Cerebellar nuclear complex (tissue), 1 donor: Measurements from ENCODE around the gene CBX2.
"Not testable (repeated sequence)": the region's sequence is repeated elsewhere in the genome, so short reads cannot be mapped to it uniquely, and the experiment has no call there.

Experiments used
- DNase-seq, 2 experiments: peaks; one replicate each; lab custom pipeline; 2025; lab: John Stamatoyannopoulos, UW

Gene CBX2

DNA sequence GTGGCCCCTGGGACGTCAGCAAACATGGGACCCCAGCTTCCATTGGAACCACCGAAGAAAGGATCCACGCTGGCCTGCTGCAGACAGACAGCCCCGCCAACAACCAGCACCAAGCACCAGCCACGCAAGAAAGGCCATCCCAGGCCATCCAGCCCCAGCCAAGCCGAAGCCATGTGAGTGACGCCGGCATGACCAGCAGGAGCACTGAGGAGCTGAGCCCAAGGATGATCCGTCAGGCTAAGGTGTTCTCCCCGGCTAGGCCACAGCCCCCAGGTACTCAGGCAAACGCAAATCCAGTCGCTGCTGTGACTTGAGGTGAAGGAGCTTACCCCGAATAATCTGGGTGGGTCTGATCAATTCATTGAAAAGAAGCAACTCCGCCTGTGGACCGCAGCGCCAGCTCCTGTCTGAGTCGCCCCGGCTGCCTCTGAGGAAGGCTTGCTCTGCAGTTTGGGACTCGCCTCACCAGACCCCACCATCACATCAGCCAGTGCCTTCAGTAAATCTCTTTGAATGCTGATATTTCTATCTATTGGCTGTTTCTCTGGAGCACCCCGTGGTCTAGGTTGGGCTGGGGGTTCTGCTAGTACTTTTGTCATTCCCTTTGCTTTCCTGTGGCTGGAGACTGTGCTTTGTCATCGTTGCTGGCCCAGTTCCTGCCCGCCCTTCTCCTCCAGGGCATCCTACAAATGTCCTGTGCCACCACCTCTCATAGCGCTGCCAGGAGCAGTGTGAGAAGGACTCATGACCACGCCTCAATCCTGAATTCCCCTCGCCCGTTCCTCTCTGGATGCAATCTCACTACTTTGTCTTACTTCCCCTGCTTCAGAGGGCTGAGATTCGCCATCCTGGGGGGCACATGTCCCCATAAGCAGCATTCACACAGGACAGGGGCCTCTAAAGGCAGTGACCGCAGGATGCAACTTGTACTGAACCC lies 8.1 kb upstream of the CBX2 start:
- DNase-seq: no peak

DNA sequence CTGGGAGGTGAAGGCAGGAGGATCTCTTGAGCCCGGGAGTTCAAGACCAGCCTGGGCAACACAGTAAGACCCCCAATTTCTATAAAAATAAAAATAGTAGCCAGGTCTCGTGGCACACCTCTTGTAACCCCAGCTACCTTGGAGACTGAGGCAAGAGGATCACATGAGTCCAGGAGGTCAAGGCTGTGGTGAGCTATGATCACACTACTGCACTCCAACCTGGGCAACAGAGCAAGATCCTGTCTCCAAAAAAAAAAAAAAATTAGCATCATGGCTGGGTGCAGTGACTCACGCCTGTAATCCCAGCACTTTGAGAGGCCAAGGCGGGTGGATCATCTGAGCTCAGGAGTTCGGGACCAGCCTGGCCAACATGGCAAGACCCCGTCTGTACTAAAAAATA lies 6.7 kb upstream of the CBX2 start:
- no peak for DNase-seq

DNA sequence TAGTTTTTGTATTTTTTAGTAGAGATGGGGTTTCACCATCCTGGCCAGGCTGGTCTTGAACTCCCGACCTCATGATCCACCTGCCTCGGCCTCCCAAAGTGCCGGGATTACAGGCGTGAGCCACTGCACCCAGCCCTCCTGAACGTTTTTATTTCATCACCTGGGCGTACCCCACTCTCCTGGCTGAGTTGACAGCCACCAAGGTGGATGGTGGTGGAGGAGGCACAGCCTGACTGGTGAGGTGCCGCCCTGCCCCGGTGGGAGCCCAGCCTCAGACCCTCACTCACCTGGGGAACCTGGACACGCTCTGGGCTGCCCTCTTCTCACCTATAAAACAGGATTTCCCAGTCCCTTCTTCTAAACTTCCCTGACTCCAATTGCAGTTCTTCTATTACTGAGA lies 5.2 kb upstream of the CBX2 start:
- DNase-seq: not testable (repeated sequence)

DNA sequence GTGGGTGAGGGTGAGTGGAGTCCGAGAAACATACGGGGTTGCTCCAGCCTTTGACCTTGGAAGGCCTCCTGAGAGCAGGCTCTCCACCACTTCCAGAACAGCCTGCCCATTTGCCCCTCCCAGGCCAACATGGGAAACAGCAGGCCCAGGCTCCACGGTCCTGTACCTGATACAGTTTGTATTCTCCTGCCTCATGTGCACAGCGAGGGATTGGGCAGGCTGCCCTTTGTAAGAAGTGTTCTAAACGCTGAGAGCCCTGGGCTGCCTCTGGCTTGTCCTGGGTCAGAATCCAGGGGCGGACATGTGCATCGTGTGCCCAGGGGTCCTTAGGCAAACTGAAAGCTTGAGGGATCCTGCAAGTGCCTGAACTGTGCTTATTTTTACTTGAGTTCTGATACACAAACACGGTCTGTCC lies 3.4 kb upstream of the CBX2 start:
- no peak for DNase-seq

DNA sequence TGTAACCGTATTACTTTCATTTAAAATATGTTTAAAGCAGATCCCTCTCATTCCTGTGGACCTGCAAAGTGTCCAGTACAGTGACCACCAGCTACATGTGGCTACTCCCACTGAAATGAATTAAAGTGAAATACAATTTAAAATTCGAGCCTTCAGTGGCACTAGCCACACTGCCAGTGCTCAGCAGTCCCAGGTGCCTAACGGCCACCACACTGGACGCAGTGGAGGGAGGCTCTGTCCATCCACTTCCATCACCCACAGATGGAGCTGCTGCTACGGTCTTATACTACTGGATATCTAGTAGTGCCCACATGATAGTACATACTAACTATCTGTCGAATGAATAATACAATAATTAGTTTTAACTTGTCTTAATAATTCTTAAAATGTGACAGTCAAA lies 2.3 kb upstream of the CBX2 start:
- no peak for DNase-seq

DNA sequence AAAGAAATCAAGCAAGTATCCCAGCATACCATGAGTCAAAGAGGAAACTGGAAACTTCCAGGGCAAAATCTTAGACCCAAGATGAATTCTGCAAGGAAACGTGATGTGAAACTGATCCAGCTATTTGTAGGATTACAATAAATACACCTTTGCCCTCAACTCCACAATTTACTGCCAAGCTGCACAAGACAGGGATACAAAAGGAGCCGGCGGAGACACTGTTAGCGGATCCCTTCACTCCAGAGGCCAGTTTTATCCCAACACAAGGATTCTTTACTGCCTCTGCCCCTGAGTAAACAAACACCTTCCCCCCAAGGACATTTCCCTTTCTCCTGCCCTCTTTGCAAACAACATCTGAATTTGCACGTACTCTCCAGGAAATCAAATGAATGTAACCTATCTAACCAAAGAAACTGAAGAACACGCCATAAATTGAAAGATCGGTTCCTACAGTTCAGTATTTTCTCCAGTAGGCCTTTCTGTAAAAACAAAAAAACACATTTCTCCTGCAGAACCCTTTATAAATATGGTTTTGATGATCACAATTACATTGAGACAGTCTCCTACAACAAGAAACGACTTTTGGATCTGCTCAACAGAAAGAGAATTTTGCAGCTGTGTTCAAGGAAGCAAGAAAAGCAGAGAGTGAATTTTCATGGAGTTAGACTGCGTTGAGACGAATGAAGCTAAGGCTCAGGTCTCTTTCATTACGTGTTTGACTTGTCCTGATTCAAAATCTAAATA lies 1.4 kb upstream of the CBX2 start:
- no peak for DNase-seq

DNA sequence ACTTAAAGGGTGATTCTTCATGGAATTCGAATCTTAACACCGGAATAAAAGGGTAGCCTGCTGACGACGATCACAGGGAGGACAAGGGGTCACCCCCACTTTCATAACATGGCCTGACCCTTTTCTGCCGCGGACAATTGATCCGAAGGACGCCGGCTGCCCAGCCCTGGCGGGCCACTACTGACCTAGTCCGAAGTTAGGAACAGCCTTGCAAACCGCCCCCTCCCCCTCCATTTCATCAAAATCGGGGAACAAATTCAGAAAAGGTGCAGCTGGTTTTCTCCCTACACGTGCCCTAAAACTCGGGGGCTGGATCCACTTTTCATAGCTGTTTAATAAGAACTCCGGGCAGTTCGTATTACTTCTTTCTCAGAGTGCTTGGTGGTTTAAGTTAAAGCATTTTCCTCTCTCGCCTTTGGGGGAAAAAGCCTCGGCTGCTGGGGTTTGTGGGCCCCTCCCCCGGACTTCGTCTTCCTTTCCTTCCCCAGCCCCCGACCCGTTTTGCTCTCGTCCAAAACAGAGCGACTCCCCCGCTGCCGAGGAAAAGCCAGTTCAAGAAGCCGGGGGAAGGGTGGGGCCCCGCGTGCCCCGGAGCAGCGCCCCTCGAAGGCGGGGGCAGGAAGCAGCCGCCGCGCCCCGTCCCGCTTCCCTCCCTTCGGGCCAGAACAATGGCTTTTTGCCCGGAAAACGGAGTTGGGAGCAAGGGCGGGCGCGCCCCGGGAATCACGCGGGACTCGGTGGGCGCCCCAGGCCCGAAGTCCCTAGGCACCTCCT lies 641 bp upstream of the CBX2 start:
- DNase-seq: no peak

DNA sequence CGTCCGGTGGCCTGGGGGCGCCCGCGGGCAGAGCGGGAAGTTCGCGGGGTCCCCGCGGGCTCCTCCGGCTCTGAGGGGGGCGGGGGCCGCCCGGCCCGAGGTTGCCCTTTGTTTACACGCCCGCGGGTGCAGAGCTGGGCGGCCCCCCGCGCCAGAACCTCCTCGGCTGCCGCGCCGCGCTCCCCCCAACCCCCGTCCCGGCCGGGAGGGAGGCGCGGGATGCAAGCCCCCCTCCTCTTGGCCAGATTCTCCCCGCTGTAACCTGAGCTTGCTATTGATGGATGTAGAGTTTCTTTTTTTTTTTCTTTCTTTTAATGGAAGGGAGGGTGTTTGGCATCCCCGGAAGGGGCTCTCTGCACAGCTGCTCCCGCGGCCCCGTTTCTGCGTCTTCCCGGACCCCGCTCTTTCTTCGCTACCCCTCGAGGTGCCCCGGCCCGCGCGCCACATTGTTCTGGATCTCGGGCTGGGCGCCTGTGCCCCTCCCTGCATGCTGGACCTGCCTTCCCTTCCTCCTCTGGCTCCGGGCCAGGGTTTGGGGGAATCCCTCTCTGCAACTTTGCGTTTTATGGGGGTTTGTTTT lies 646 bp downstream of the CBX2 start:
- DNase-seq: no peak

DNA sequence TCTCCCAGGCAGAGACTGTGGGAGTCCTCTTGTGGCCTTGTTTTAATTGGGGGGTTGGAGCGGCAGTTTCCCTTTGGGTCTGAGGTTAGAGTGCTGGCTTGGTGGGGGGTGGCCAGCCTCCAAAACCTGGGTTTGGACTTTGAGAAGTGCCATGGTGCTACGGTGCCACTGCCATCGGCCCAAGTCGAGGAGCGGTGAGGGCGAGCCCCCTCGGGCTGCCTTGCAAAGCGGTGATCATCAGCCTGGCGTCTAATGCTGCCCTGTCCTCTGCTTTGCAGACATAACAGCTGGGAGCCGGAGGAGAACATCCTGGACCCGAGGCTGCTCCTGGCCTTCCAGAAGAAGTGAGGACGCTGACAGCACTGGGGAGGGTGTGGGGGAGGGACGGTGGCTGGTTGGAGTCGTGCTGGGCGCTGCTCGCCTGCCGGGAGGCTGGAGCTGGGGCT lies 1.2 kb downstream of the CBX2 start:
- no peak for DNase-seq

DNA sequence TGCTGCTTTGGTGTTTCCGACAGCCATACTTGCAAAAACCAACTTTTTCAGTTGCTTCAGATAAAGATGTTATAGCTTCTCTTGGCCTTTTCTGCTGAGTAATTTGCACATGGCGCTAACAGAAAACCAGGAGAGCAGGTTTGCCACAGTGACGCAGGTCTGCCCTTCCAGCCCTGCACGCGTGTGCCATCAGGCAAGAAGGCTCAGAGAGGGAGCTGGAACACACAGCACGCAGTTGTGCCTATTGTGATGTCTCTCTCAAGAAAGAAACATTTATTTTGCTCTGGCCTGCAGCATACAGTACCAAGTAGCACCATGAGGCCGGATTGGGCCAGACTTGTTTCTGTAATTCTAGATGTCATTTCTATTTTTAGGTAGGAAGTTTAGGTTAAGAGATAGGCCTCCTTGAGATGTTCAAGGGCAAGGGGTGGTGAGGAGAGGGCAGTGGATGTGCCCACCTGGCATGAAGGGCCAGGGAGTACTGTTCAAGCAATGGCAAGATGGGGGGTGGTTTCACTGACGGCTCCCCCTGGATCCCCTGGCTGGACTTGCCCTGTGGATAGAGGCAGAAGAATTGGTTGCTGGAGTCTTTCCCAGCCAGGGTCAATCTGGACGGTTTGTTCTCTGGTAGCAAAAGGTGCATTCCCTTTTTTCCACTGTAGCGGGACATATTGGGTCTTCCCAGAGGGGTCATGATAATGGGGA lies 1.9 kb downstream of the CBX2 start:
- DNase-seq: no peak

DNA sequence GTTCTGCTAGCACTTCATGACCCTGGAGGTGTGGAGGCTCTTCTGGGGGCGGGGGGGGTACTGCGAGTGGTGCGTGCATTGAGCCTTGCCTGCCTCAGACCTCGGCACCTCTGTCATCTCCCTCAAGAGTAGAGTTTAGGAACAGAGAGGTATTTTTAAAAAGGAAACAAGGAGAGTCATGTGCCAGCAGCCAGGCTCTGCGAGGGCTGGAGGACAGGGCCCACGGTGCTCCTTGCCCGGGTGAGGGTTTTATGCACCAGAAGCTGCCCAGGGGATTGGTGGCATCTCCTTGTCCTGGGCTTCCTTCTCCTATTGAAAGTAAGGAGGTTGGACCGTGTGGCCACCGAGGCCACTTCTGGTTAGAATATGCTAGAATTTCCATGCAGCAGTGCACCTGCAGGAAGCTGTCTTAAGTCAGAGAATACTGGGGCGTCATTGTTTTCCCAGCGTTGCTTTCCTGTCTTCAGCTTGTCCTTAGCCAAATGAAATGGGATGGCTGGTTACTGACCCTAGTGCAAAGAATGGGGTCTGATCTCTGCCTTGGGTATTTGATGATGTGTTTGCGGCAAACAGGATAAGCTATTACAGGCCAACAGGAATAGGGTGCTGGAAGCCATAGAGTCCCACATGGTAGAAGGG lies 3.2 kb downstream of the CBX2 start:
- DNase-seq: no peak

DNA sequence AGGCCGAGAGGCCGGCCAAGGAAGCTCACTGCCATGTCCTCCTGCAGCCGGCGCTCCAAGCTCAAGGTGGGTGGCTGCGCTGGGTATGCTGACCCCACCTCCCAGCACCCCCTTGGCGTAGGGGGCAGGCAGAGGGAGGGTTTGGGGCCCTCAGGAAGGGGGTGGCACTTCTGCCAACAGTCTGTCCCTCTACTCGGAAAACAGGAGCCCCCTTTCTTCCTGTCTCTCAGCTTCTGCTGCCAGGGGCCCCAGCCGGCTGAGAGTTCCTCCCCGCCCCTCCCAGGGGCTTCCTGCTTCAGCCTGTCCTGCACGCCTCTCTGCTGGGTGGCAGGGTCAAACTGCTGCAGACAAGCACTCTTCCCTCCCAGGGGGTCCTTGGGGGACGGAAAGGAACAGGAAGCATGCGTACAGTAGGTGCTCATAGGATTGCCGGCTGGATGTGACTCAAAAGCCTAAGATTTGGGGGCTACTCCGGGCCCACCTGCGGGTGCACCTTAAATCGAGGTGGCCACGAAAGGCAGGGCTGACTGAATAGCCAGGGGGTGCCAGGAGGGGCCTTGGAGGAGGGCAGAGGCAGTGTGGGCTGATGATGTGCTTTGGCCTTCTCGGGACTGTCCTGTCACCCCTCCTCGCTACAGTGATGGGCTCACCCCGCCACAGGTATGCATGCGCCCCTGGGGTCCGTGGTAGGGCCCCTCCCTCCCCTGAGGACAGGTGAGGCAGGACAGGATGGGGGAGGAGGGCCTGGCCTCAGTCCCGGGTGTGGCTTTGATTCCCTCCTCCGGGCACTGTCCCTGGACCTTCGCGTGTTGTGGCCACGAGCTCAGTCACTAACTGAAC lies 4.0 kb downstream of the CBX2 start:
- DNase-seq: no peak

DNA sequence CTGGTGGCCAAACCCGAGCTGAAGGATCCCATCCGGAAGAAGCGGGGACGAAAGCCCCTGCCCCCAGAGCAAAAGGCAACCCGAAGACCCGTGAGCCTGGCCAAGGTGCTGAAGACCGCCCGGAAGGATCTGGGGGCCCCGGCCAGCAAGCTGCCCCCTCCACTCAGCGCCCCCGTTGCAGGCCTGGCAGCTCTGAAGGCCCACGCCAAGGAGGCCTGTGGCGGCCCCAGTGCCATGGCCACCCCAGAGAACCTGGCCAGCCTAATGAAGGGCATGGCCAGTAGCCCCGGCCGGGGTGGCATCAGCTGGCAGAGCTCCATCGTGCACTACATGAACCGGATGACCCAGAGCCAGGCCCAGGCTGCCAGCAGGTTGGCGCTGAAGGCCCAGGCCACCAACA lies 5.9 kb downstream of the CBX2 start:
- no peak for DNase-seq

DNA sequence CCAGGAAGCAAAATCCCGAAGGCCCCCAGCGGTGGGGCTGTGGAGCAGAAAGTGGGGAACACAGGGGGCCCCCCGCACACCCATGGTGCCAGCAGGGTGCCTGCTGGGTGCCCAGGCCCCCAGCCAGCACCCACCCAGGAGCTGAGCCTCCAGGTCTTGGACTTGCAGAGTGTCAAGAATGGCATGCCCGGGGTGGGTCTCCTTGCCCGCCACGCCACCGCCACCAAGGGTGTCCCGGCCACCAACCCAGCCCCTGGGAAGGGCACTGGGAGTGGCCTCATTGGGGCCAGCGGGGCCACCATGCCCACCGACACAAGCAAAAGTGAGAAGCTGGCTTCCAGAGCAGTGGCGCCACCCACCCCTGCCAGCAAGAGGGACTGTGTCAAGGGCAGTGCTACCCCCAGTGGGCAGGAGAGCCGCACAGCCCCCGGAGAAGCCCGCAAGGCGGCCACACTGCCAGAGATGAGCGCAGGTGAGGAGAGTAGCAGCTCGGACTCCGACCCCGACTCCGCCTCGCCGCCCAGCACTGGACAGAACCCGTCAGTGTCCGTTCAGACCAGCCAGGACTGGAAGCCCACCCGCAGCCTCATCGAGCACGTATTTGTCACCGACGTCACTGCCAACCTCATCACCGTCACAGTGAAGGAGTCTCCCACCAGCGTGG lies 6.5 kb downstream of the CBX2 start:
- no peak for DNase-seq

DNA sequence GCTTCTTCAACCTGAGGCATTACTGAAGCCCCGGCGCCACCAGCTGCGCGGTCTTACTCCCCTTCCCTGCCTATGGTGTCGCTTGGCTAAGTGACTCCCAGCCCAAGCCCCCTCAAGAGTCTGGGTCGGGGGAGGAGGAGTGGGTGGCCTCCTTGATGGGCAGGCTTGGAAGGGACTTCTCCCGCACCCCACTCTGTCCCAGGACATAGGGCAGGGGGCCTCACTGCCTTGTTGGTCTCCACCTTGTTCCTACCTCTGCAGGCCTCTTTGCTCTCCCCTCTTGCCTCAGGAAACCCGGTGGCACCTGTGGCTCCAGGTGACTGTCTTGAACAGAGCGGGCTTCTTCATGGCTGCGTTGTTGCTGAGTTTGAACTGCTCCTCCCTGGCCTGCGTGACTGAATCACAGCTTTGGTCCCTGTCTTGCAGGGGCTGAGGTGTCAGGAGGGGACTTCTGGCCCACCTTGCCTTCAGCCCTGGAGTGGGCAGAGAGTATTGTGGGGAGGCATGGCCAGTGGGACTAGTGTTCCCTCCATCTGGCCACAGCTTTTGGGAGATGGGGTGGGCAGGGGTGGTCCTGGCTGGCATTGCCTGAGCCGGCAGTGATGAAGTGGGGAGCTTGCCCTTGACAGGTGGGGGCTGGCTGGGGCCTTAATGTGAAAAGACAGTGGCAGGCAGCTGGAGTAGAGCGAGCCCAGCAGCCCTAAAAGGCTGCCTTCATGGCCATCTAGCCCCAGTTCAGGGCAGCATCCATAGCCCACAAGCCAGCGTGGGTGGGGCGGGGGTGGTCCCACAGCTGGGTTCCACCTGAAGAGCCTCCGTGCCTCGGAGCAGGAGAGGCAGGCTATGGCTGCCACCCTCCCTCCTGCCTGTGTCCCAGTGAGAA lies 7.3 kb downstream of the CBX2 start:
- no peak for DNase-seq

DNA sequence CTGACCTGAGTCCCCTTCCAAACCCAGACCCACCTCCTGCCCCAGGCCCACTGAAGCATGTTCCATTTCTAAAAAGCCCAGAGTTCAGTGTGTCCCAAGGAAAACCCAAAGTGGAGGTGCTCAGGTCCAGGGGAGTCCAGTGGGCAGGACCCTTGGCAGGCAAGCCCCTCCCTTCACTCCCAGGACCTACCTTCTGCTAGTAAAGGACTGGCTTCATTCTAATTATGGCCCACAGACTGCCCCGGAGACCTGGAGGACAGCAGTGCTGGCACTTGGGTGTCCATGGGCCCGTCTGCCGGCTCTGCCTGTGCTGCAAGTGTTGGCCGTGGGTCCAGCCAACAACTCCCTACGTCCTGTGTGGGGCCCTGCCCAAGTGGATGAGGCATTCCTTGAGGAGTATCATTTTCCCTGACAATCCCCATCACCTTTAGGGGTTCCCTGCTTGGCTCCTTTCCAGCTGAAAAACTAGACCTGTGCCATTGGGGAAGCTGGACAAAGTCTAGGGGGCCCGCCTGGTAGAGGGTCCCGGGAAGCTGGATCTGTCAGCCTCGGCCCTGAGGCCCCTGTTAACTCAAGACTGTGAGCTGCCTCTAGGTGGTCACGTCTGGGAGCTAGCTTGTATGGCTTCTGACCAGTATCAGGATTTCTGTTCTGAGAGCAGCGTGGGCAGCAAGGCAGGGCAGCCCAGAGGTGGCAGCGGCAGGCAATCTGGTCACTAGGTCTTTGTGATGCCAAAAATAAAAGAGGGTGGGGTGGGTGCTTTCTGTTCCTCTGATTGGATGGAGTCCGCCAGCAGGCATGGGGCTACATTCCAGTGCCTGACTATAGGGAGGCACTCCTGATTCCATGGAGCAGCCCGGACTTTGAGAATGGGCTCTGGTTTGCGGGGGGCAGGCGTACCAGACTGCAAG lies 8.2 kb downstream of the CBX2 start:
- no peak for DNase-seq

DNA sequence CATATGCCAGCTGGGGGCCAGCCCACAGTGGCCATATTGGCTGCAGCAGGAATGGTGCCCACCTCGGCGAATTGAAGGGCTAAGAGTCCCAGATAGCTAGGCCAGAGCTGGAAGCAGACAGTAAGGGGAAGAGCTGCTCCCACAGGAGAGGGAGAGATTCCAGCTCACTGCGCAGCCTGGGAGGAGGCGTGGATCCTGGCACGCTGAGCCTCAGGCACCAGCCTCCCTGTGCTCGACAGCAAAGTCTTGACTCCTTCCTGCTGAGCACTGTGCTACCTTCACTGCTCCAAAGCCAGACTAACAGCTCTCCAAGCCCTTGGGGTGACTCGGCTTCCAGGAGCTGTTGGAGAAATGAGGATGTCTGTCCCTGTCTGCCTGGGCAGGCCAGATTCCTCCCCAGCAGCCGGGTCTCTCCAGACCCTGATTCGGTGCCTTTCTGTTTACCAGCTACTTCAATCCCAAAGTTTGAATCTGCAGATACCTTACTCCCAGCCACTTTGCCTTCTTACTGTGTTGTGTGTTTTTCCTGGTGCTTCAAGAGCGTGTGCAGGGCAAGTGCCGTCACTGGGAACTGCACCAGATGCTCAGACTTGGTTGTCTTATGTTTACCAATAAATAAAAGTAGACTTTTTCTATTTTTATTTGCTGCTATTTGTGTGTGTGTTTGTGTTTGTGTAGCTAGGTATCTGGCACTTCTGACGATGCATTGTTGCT lies 9.1 kb downstream of the CBX2 start:
- no peak for DNase-seq
